C1 segment of cervical spinal cord (tissue), 14 donors: ENCODE results near the gene KAT6B.

Experiments
- DNase-seq, 14 donors: peaks; one replicate each; lab custom pipeline; 2025; lab: John Stamatoyannopoulos, UW

KAT6B gene

DNA sequence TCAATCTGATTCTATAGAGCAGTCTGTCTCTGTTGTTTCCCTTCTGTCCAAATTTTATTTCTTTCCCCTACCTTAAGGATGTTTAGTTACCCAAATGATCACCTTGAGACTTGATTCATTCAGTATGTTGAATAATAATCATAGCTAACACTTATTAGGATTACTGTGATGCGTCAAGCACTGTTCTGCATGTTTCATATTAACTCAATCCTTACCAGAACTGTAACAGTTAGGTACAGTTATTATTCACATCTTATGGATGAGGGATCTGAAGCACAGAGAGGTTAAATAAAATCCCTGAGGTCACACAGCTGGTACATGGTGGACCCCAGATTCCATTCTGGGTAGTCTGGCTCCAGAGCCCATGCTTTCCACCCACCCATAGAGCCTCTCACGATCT is 187.1 kb downstream of the KAT6B start:
- no peak for DNase-seq

- DNase-seq: no peak
These were observed 188.3 kb downstream of the KAT6B start for GRCh38 chr10:75014516-75015230.

GRCh38 chr10:75015442-75015841 is 189.0 kb downstream of the KAT6B start:
- no peak for DNase-seq

DNA sequence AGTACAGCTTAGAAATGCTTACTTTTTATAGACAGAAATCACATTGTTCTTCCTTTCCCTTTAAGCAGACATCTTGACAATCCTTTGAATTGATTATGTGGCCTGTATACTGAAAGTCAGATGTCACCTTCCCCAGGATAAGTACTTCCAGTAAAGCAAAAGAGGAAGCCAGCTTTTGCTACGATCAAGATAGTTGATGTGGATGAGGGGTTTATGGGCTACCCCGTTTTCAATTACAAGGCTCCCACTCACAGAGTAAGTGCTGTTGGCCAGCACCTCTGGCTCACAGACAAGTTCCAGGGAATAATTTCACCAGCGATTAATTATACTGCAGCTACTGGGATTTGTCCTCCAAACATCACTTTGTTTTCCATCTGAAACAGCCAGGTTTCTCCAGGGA is 189.9 kb downstream of the KAT6B start:
- DNase-seq: no peak

- DNase-seq: peak in 1 of 14 donors; percentile 23
These were observed 191.9 kb downstream of the KAT6B start for GRCh38 chr10:75018251-75018650.

- DNase-seq: peak in 2 of 14 donors; percentile 7 to 47
These were observed 192.4 kb downstream of the KAT6B start for GRCh38 chr10:75018686-75019307.

DNA sequence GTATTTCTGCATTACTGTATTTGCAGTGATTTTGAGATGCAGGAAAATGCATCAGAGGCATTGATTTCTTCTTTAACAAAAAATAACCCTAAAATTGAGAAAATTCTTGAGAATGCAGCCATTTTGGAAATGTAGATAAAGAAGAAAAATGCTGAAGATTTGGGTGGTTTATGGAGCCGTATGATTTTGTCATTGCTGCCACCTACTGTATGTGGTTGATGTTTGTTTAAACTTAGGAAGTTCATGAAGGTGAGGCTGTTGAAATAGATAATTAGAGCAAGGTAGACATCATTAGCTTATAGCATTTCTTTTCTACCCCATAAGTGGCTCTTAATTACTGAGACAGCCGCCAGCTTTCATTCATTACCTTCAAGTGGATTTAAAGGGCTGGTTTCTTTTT is 193.0 kb downstream of the KAT6B start:
- DNase-seq: peak in 1 of 14 donors; percentile 53

- DNase-seq: no peak
These were observed 193.8 kb downstream of the KAT6B start for GRCh38 chr10:75020168-75020567.

DNA sequence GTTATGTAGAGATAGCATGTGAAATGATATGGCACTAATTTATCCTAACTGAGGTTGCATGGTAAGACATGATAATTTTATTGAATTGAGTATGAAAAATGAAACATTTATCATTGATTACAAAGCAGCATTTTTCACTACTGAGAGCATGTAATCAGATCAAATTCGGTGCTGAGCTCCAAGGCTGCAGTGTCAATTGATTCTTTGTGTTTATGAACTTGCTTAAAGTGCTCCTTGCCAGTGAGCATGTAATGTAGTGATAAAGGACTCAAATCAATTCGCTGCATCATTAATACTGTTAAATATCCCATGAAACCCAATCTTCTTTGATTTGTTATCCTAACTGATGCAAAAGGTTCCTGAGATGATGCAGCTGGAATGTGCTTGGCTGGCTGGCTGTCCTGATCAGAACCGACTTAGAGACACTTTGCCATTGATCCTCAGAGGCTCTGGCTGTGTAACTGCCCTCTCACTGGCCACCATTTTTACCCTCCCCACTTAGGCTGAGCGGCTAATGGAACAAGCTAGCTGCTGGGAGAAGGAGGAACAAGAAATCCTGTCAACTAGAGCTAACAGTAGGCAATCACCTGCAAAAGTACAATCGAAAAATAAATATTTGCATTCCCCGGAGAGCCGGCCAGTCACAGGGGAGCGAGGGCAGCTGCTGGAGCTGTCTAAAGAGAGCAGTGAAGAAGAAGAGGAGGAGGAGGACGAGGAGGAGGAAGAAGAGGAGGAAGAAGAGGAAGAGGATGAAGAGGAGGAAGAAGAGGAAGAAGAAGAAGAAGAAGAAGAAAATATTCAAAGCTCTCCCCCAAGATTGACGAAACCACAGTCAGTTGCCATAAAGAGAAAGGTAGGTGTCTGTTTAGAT is 195.2 kb downstream of the KAT6B start:
- DNase-seq: no peak

DNA sequence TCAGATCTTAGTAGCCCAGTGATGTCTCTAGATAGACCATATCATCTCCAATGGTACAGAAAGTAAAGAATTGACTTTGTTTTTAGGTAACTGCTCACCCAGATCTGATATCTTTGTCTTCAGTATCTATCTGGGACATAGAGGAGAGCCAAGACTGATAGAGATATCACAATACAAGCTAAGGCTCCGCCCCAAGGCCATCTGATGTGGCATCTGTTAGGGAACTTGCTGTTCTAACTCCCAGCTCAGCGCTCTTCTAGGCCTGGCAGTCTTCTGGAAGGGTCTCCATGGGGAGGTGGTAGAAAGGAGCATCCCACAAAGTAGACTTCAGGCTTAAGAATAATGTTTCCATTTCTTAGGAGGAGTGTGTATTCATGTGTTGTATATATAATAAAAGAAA is 196.7 kb downstream of the KAT6B start:
- peak in 1 of 14 donors; percentile 37 for DNase-seq

DNA sequence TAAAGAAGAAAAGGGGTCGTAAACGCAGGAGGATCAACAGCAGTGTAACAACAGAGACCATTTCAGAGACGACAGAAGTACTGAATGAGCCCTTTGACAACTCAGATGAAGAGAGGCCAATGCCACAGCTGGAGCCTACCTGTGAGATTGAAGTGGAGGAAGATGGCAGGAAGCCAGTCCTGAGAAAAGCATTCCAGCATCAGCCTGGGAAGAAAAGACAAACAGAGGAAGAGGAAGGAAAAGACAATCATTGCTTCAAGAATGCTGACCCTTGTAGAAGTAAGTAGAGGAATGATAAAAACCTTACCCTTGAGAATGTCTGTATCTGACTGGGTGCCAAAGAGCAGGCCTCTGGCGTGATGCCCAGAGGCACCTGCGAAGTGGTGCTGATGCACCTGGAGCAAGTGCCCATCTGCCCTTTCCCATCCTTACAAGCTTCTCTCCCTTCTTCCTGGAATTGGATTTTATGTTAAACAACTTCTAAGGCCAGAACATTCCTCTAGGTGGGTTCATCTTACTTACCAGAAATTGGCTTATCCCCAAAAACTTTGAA is 198.6 kb downstream of the KAT6B start:
- peak in 1 of 14 donors; percentile 21 for DNase-seq

DNA sequence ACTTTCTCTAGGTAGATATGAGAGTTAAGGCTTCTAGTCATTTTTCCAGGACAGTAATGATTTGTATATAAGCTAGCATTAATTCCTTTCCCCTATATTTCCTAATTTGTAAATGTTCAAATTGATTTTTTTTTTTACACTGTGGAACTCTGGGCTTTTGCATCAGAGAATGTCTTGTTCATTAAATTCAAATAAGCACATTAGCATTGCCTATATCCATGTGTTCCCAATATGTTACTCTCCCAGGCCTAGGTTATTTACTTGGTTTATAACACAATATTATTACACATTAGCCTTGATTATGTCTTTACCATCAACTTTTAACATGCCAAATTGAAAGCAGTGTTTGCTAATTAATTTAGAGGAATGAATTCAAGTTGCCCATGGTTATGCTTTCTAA is 201.6 kb downstream of the KAT6B start:
- DNase-seq: no peak

- no peak for DNase-seq
These were observed 202.3 kb downstream of the KAT6B start for GRCh38 chr10:75028748-75029147.

DNA sequence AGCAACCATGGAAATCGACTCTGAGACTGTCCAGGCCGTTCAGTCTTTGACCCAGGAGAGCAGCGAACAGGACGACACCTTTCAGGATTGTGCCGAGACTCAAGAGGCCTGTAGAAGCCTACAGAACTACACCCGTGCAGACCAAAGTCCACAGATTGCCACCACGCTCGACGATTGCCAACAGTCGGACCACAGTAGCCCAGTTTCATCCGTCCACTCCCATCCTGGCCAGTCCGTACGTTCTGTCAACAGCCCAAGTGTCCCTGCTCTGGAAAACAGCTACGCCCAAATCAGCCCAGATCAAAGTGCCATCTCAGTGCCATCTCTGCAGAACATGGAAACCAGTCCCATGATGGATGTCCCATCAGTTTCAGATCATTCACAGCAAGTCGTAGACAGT is 203.0 kb downstream of the KAT6B start:
- DNase-seq: no peak

GRCh38 chr10:75029857-75030256 is 203.5 kb downstream of the KAT6B start:
- no peak for DNase-seq

GRCh38 chr10:75030371-75030770 is 204.0 kb downstream of the KAT6B start:
- DNase-seq: no peak

- DNase-seq: no peak
These were observed 205.7 kb downstream of the KAT6B start for GRCh38 chr10:75032119-75032518.

- DNase-seq: no peak
These were observed 206.4 kb downstream of the KAT6B start for GRCh38 chr10:75032813-75033212.

DNA sequence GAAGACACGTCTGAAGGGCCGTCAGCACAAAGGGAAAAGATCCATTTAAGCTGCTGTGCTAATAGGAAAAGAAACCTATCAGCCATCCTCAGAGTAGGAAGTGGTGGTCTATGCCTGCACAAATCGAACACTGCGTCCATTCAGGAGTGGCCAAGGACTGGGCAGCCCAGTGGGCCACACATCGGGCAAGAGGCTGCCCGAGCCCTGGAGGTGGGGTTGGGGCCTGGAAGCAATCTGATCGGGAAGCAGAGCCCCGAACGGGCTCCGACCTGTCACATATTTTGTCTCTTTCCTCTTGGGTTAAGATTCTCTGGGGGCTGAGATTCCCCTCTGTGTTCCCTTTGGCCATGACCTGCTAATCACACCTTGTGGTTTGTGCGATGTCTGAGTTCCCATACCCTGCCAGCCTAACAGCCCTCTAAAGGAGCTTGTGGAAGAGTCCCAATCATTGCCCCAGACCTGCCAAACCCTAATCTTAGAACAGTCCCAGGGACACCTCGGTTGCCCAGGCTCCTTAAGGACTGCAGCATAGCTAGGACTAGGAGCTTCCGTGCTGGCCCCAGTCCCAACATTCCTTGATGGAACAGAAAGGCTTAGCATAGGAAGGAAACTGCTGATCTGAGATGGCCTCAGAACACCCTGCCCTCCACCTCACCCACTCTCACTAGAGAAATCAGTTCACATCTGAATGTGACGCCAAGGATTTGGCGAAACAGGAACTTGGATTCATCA is 207.2 kb downstream of the KAT6B start:
- no peak for DNase-seq

- DNase-seq: no peak
These were observed 207.7 kb downstream of the KAT6B start for GRCh38 chr10:75034131-75034512.

GRCh38 chr10:75034714-75035258 is 208.4 kb downstream of the KAT6B start:
- no peak for DNase-seq
